ENCODE results near the gene PRTN3.

DNA sequence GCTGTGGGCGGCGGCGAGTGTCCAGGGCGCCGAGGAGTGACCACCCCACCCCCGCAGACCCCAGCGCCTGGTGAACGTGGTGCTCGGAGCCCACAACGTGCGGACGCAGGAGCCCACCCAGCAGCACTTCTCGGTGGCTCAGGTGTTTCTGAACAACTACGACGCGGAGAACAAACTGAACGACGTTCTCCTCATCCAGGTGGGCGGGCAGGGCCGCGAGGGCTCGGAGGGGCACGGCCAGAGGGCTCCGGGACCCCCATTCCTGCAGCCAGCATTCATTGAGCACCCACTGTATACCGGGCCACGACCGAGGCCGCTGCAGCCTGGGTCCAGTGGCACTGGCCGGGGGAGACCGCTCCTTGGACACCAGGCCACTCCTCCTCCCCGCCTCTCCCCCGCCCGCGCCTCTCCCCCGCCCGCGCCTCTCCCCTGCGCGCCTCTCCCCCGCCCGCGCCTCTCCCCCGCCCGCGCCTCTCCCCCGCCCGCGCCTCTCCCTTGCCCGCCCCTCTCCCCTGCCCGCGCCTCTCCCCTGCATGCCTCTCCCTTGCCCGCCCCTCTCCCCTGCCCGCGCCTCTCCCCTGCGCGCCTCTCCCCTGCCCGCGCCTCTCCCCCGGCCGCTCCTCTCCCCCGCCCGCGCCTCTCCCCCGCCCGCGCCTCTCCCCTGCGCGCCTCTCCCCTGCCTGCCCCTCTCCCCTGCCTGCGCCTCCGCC, 3.2 kb downstream of the PRTN3 start:
- TF ChIP-seq, protein P1, sequence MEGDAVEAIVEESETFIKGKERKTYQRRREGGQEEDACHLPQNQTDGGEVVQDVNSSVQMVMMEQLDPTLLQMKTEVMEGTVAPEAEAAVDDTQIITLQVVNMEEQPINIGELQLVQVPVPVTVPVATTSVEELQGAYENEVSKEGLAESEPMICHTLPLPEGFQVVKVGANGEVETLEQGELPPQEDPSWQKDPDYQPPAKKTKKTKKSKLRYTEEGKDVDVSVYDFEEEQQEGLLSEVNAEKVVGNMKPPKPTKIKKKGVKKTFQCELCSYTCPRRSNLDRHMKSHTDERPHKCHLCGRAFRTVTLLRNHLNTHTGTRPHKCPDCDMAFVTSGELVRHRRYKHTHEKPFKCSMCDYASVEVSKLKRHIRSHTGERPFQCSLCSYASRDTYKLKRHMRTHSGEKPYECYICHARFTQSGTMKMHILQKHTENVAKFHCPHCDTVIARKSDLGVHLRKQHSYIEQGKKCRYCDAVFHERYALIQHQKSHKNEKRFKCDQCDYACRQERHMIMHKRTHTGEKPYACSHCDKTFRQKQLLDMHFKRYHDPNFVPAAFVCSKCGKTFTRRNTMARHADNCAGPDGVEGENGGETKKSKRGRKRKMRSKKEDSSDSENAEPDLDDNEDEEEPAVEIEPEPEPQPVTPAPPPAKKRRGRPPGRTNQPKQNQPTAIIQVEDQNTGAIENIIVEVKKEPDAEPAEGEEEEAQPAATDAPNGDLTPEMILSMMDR (conservative IDR thresholded peaks at IDR 0.05; ENCODE audit: low read length), result no peak
- no peak for TF ChIP-seq EZH2phosphoT487 (IDR thresholded peaks at IDR 0.05; ENCODE audit: borderline replicate concordance)

All from Loucy (cell line).